HepG2 (cell line): ENCODE measurements around the gene PLEKHG4. TPM values are rescaled to one million over a fixed set of nuclear protein-coding genes. Genes with fewer than 3 reads are reported as not detected.
A peak's percentile ranks its signal among the peaks of the same experiment; 100 is the strongest.

Source experiments
- ARNT ChIP-seq: fragments of 450-650 bp; IDR thresholded peaks from 2 replicates; pipeline ENCODE4 v1.6.1; 2017
- CEBPB ChIP-seq: IDR thresholded peaks from 2 replicates; pipeline ENCODE4 v1.6.1; 2011; ENCODE audit warnings: low read depth, low read length, improper control_type of control experiment, borderline replicate concordance
- CREB1 ChIP-seq, 2 experiments: fragments of 450-650 bp in 1 of 2; IDR thresholded peaks; 2 replicates each; pipeline ENCODE4 v1.6.1; 2016 to 2017; ENCODE audit warnings: control low read depth in 1 of 2, mild to moderate bottlenecking in 1 of 2, missing compliant biosample characterization in 1 of 2, missing genetic modification characterization in 1 of 2
- MAX ChIP-seq: IDR thresholded peaks from 2 replicates; pipeline ENCODE4 v1.6.1; 2012; ENCODE audit warnings: inconsistent platforms
- MED13 ChIP-seq: sonication (generic); formaldehyde crosslinking; IDR thresholded peaks from 2 replicates; pipeline ENCODE4 v1.5.0; 2020; ENCODE audit warnings: missing genetic modification reagents
- MEIS2 ChIP-seq: sonication (generic); formaldehyde crosslinking; IDR thresholded peaks from 2 replicates; pipeline ENCODE4 v1.9.0; 2021; ENCODE audit warnings: mild to moderate bottlenecking, missing genetic modification reagents
- MLXIP ChIP-seq: sonication (generic); formaldehyde crosslinking; IDR thresholded peaks from 2 replicates; pipeline ENCODE4 v1.9.0; 2021; ENCODE audit warnings: missing genetic modification reagents, borderline replicate concordance
- MTF2 ChIP-seq: sonication (generic); formaldehyde crosslinking; IDR thresholded peaks from 2 replicates; pipeline ENCODE4 v1.5.0; 2020; ENCODE audit warnings: missing genetic modification reagents, borderline replicate concordance
- PTBP1 ChIP-seq: fragments of 200-400 bp; formaldehyde crosslinking; IDR thresholded peaks from 2 replicates; pipeline ENCODE4 v1.6.1; 2018; ENCODE audit warnings: low read length, low read depth; ENCODE audit not compliant: poor library complexity, severe bottlenecking
- SP140L ChIP-seq: sonication (generic); formaldehyde crosslinking; IDR thresholded peaks from 2 replicates; pipeline ENCODE4 v1.4.0; 2020; ENCODE audit warnings: missing genetic modification reagents, borderline replicate concordance
- SRSF1 ChIP-seq: fragments of 200-400 bp; formaldehyde crosslinking; optimal IDR thresholded peaks from 2 replicates; pipeline ENCODE3; 2017; ENCODE audit warnings: mild to moderate bottlenecking, low read depth, low read length, moderate library complexity
- TEAD2 ChIP-seq: sonication (generic); formaldehyde crosslinking; IDR thresholded peaks from 2 replicates; pipeline ENCODE4 v1.9.0; 2021; ENCODE audit warnings: missing genetic modification reagents
- TIGD3 ChIP-seq: sonication (generic); formaldehyde crosslinking; IDR thresholded peaks from 2 replicates; pipeline ENCODE4 v1.5.1; 2020; ENCODE audit warnings: mild to moderate bottlenecking, missing genetic modification reagents, borderline replicate concordance
- ZNF10 ChIP-seq: sonication (generic); formaldehyde crosslinking; IDR thresholded peaks from 2 replicates; pipeline ENCODE4 v1.4.0; 2020; ENCODE audit warnings: mild to moderate bottlenecking, low read depth, missing genetic modification reagents, borderline replicate concordance
- ZNF251 ChIP-seq: sonication (generic); formaldehyde crosslinking; IDR thresholded peaks from 2 replicates; pipeline ENCODE4 v1.9.0; 2021; ENCODE audit warnings: mild to moderate bottlenecking, missing genetic modification reagents
- ZNF687 ChIP-seq: sonication (generic); formaldehyde crosslinking; IDR thresholded peaks from 2 replicates; pipeline ENCODE4 v1.5.1; 2020; ENCODE audit warnings: mild to moderate bottlenecking, missing genetic modification reagents, moderate library complexity
- ZSCAN31 ChIP-seq: sonication (generic); formaldehyde crosslinking; IDR thresholded peaks from 2 replicates; pipeline ENCODE4 v1.5.0; 2020; ENCODE audit warnings: low read depth, mild to moderate bottlenecking, missing genetic modification reagents
- polyA plus RNA-seq, 8 experiments: library from polyadenylated mRNA; depleted of rRNA in 3 of 8; stranded (reverse) in 7 of 8; unstranded in 1 of 8; fragments of >200 nt; fragmentation: Illumina TruSeq in 4 of 8; extraction: Trizol in 4 of 8; gene quantifications; 2 replicates each; pipeline versions ENCODE4 v1.2.1 to v1.2.3, GENCODE V29; 2011 to 2016; ENCODE audit warnings: low read depth in 4 of 8, missing spikeins in 1 of 8, mixed read lengths in 1 of 8; ENCODE audit not compliant: insufficient read depth in 1 of 8
- total RNA-seq, 5 experiments: library from RNA; depleted of rRNA; stranded (reverse); fragments of >200 nt; fragmentation: Illumina TruSeq; extraction: Trizol; gene quantifications; 2 replicates each; pipeline ENCODE4 v1.2.3, GENCODE V29; 2016; ENCODE audit warnings: low read depth in 1 of 5

The PLEKHG4 gene
- total and polyA plus RNA-seq, 2 of the 13 experiments (the other 11 are each of a cell fraction or from before 2014, with no cell fraction given): 7.1 to 13.6 TPM

GRCh38 chr16:67246081-67246755 is 33.1 kb upstream of the PLEKHG4 start (continued):
- TF ChIP-seq ZNF687 (CRISPR knock-in tag) (peak; percentile 95), CREB1 (IDR thresholded peaks at IDR 0.05) (no peak), CREB1 (CRISPR knock-in tag; IDR thresholded peaks at IDR 0.05) (no peak; the same call in 1 of the 2 replicates), MEIS2 (peak; percentile 91; the same call in 1 of the 2 replicates), ARNT (no peak), SRSF1 (peak; percentile 90), SP140L (CRISPR knock-in tag) (peak; percentile 74; the same call in 1 of the 2 replicates), ZSCAN31 (peak; percentile 85), TEAD2 (CRISPR knock-in tag) (peak; percentile 93), MED13 (peak; percentile 92), TIGD3 (CRISPR knock-in tag) (peak; percentile 88; the same call in 1 of the 2 replicates), PTBP1 (peak; percentile 16), MTF2 (peak; percentile 79; the same call in 1 of the 2 replicates), MAX (peak; percentile 95), ZNF10 (CRISPR knock-in tag) (no peak), ZNF251 (CRISPR knock-in tag) (no peak), MLXIP (0 out of 2 replicates have a peak, but pooled peaks have one; percentile 42), CEBPB (peak; percentile 83)
